SH-SY5Y (cell line): ENCODE measurements around the gene P2RY12.

Experiments
- GATA2 ChIP-seq: IDR thresholded peaks from 2 replicates; pipeline ENCODE4 v1.6.1; 2011; ENCODE audit warnings: mild to moderate bottlenecking, low read depth, low read length
- GATA3 ChIP-seq: IDR thresholded peaks from 2 replicates; pipeline ENCODE4 v1.6.1; 2011; ENCODE audit warnings: low read depth, mild to moderate bottlenecking, low read length, moderate library complexity

GRCh38 chr3:151330899-151331298, 53.7 kb downstream of the P2RY12 start:
- TF ChIP-seq GATA2 (no peak), GATA3 (no peak)
